Vagina (tissue), 2 donors: Measurements from ENCODE around the gene MPPED2.

Experiments used
- CTCF ChIP-seq, 3 experiments: fragments of 450-650 bp in 2 of 3; fragments of 200-600 bp in 1 of 3; sonication (generic) in 1 of 3; IDR thresholded peaks; one replicate each; pipeline ENCODE4 v1.5.1; 2017 to 2019; ENCODE audit warnings: antibody characterized with exemption in 3 of 3, mild to moderate bottlenecking in 2 of 3, moderate library complexity in 2 of 3
- POLR2A ChIP-seq, 2 donors: fragments of 450-650 bp; IDR thresholded peaks; one replicate each; pipeline ENCODE4 v1.6.1; 2017; ENCODE audit warnings: antibody characterized with exemption in 2 of 2, mild to moderate bottlenecking in 2 of 2, moderate library complexity in 2 of 2
- POLR2AphosphoS5 ChIP-seq, 2 donors: sonication (generic); formaldehyde crosslinking; IDR thresholded peaks; one replicate each; pipeline ENCODE4 v1.9.0; 2017; ENCODE audit warnings: antibody characterized with exemption in 2 of 2, mild to moderate bottlenecking in 2 of 2, low read depth in 1 of 2; ENCODE audit not compliant: insufficient read depth in 1 of 2

GRCh38 chr11:30566482-30566881 lies 19.7 kb downstream of the MPPED2 start:
- no peak for TF ChIP-seq CTCF (IDR thresholded peaks at IDR 0.05)
- no peak for TF ChIP-seq POLR2AphosphoS5 (IDR thresholded peaks at IDR 0.05; ENCODE audit: insufficient read depth in 1 of 2, low read depth in 1 of 2)
- TF ChIP-seq POLR2A (IDR thresholded peaks at IDR 0.05) = no peak
